K562 (cell line): ENCODE data around the gene HEXIM1. TPM values are rescaled to one million over a fixed set of nuclear protein-coding genes. Genes with fewer than 3 reads are reported as not detected.

Experiments used
- ATAC-seq: fragments of 200-7000 bp; cut with Tn5 transposase; 3 replicates; pipeline ENCODE4 v1.9.1; 2020; ENCODE audit warnings: moderate library complexity
- BruUV-seq: library from RNA; stranded (reverse); fragments of 400-500 nt; replicated peaks from 2 replicates; lab custom pipeline; 2021; lab: Mats Ljungman, UMichigan
- CTCF ChIA-PET: fragments of 300-600 bp; formaldehyde crosslinking; extraction: SDS; loops from one replicate; lab custom pipeline; 2021; ENCODE audit warnings: low intra/inter-chr PET ratio; lab: Yijun Ruan, JAX
- POLR2A ChIA-PET: fragments of 300-600, 350-650 bp; sonication (Branson Sonifier 250); formaldehyde crosslinking; extraction: SDS; loops from one replicate; lab custom pipeline; 2021; ENCODE audit warnings: antibody characterized with exemption, inconsistent platforms; lab: Yijun Ruan, JAX
- DNase-seq, 4 experiments: peaks; one replicate each; pipeline versions ENCODE4 v3.0.0 to v3.0.0-alpha.2; 2011 to 2018; ENCODE audit warnings: low spot score in 3 of 4, mixed read lengths in 3 of 4; ENCODE audit errors: extremely low read depth in 1 of 4
- FAIRE-seq: peaks from 2 replicates; lab custom pipeline; 2011; peaks lifted over from hg19 to GRCh38; lab: Jason Lieb, UNC
- H2AFZ ChIP-seq: 2 replicates; pipeline ENCODE4 v1.6.0; 2011; ENCODE audit warnings: low read depth, low read length, control low read depth, inconsistent platforms
- H3K27ac ChIP-seq: fragments of 200-600 bp; 3 replicates; pipeline ENCODE4 v1.8.0; 2011; ENCODE audit warnings: low read depth, mild to moderate bottlenecking, control low read depth, inconsistent platforms, low read length, moderate library complexity, mixed read lengths; ENCODE audit errors: extremely low read depth
- H3K27me3 ChIP-seq, 2 experiments: fragments of 300-600 bp in 1 of 2; 2 replicates in 1 of 2; 3 replicates in 1 of 2; pipeline versions ENCODE4 v1.6.0 to v1.8.0; 2011; ENCODE audit warnings: inconsistent platforms in 2 of 2, low read length in 2 of 2, mild to moderate bottlenecking in 1 of 2, mixed read lengths in 1 of 2, moderate library complexity in 1 of 2; ENCODE audit not compliant: control insufficient read depth in 2 of 2, insufficient read depth in 2 of 2
- H3K36me3 ChIP-seq: fragments of 300-600 bp; 3 replicates; pipeline ENCODE4 v1.8.0; 2011; ENCODE audit warnings: mild to moderate bottlenecking, low read length, inconsistent platforms; ENCODE audit not compliant: control insufficient read depth, insufficient read depth
- H3K4me1 ChIP-seq, 2 experiments: fragments of 200-600 bp in 1 of 2; replicated peaks in 1 of 2; 2 replicates in 1 of 2; 3 replicates in 1 of 2; pipeline versions ENCODE4 v1.5.1 to v1.8.0; 2011; ENCODE audit warnings: inconsistent platforms in 2 of 2, low read length in 2 of 2, mild to moderate bottlenecking in 1 of 2, mixed read lengths in 1 of 2, moderate library complexity in 1 of 2; ENCODE audit not compliant: control insufficient read depth in 2 of 2, insufficient read depth in 2 of 2
- H3K4me2 ChIP-seq: 2 replicates; pipeline ENCODE4 v1.6.1; 2011; ENCODE audit warnings: low read length, control low read depth, inconsistent platforms, mixed read lengths; ENCODE audit not compliant: insufficient read depth
- H3K4me3 ChIP-seq: fragments of 200-600 bp; sonication (generic), shearing (Covaris generic); 2 replicates; pipeline ENCODE4 v1.5.1; 2016; ENCODE audit warnings: control low read depth, inconsistent platforms
- H3K79me2 ChIP-seq: fragments of 200-600 bp; 3 replicates; pipeline ENCODE4 v1.8.0; 2011; ENCODE audit warnings: low read length, inconsistent platforms; ENCODE audit not compliant: control insufficient read depth, insufficient read depth
- H3K9ac ChIP-seq, 2 experiments: 2 replicates each; pipeline versions ENCODE4 v1.6.0 to v1.6.1; 2011; ENCODE audit warnings: low read depth in 2 of 2, low read length in 2 of 2, control low read depth in 1 of 2, inconsistent platforms in 1 of 2, mild to moderate bottlenecking in 1 of 2, mixed read lengths in 1 of 2; ENCODE audit not compliant: insufficient read depth in 1 of 2
- H3K9me1 ChIP-seq: one replicate; pipeline ENCODE4 v1.6.0; 2011; ENCODE audit warnings: inconsistent platforms, mild to moderate bottlenecking, low read length, moderate library complexity; ENCODE audit not compliant: control insufficient read depth, insufficient read depth
- H3K9me3 ChIP-seq: replicated peaks from 2 replicates; pipeline ENCODE4 v1.5.1; 2011; ENCODE audit warnings: low read depth, low read length, inconsistent platforms; ENCODE audit not compliant: control insufficient read depth, insufficient read depth
- H4K20me1 ChIP-seq: replicated peaks from 2 replicates; pipeline ENCODE4 v1.6.1; 2011; ENCODE audit warnings: low read length, inconsistent platforms, mixed read lengths; ENCODE audit not compliant: control insufficient read depth, insufficient read depth
- MED1 ChIP-seq: sonication (generic); formaldehyde crosslinking; IDR thresholded peaks from 2 replicates; pipeline ENCODE4 v1.8.1; 2023; ENCODE audit warnings: missing genetic modification reagents, borderline replicate concordance
- WGBS: fragments of 100-300 bp; shearing (Covaris generic); methylation state at CpG from one replicate; pipeline ENCODE4 v1.1.6; 2016; ENCODE audit warnings: low coverage, mixed read lengths; ENCODE audit not compliant: insufficient coverage; ENCODE audit errors: missing lambda C conversion rate; 5-methylcytosine and 5-hydroxymethylcytosine counted together
- in situ Hi-C: fragments of 300-500 bp; cut with MboI; formaldehyde crosslinking; loops from 4 replicates; pipeline ENCODE4 v1.15.0; 2018; ENCODE audit warnings: inconsistent platforms, mixed read lengths
- intact Hi-C: fragments of 100-400 bp; cut with micrococcal nuclease; formaldehyde crosslinking; loops from 2 replicates; pipeline ENCODE4 v1.14.2; 2022
- polyA plus RNA-seq, 8 experiments: library from polyadenylated mRNA; depleted of rRNA in 4 of 8; stranded (reverse) in 5 of 8; unstranded in 3 of 8; fragments of >200 nt; fragmentation: Nextera tagmentation in 2 of 8; fragmentation: Illumina TruSeq in 1 of 8; extraction: Ambion mirVana in 2 of 8; extraction: Trizol in 1 of 8; gene quantifications; 2 replicates each; pipeline versions ENCODE4 v1.2.1 to v1.2.3, GENCODE V29; 2011 to 2014; ENCODE audit warnings: inconsistent platforms in 1 of 8, missing spikeins in 1 of 8
- total RNA-seq, 7 experiments: library from RNA; depleted of rRNA in 6 of 7; stranded (reverse); fragments of >200 nt in 6 of 7; fragmentation: Illumina TruSeq in 2 of 7; extraction: Trizol in 2 of 7; gene quantifications; 2 replicates each; pipeline versions ENCODE4 v1.2.1 to v1.2.3, GENCODE V29; 2011 to 2021; ENCODE audit warnings: low replicate concordance in 1 of 7
- TF ChIP-seq, protein P1 (sequence below): sonication (generic); formaldehyde crosslinking; IDR thresholded peaks from 2 replicates; pipeline ENCODE4 v1.8.0; 2022; ENCODE audit warnings: mild to moderate bottlenecking, missing genetic modification reagents
- TF ChIP-seq, protein P2 (sequence below), 3 experiments: fragments of 200-800 bp in 1 of 3; sonication (Bioruptor generic) in 1 of 3; sonication (generic) in 1 of 3; formaldehyde crosslinking in 1 of 3; IDR thresholded peaks; 2 replicates each; pipeline versions ENCODE4 v1.6.1 to v1.8.0; 2016 to 2022; ENCODE audit warnings: mild to moderate bottlenecking in 2 of 3, missing compliant biosample characterization in 2 of 3, missing genetic modification characterization in 2 of 3, missing genetic modification reagents in 1 of 3

The HEXIM1 gene
- total and polyA plus RNA-seq, 9 of the 15 experiments (the other 6 are each of a cell fraction or from before 2014, with no cell fraction given): 1.4 to 28.3 (median 9.1) TPM

DNA sequence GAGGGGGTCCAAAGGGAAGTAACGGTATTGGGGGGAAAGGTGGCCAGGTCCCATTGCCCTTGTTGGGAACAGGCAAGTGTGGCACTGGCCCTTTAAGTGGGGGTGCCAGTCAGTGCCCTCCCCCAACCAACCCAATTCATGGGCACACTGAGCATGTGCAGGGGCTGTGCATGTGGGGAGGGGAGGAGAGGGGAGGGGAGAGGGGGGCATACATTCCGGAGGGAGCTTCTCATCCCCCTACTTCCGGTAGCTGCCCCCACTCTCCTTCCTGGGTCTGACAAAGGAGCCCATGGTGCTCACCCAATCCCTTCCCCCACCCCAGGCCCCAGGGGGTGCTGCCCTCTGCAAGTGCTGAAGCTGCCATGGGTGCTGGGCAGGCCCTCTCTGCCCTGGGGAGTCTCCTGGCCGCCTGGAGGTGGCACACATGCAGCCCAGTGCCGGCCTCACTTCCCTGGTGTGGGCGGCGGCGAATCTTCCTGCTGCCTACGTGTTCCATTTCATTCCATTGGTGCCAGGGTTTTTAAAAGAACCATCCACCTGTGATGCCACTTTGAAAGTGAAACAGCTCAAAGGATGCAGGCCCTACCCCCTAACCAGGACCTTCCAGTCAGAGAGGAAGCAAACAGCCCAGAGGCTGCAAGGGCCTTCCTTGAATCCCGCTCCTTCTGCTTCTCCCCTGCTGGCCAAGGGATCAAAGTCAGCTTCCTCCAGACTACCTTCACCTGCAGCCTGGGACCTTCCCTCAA is 24.4 kb downstream of the HEXIM1 start:
- in situ Hi-C loops (no loop called here), intact Hi-C loops (no loop called here)
- Histone ChIP-seq H3K4me1 (peaks cover 2 to 38% of the 10 kb centered on the region in 2 experiments; a peak in 3 of 5 replicates), H3K9me3 (no peaks in the 10 kb centered on the region), H3K36me3 (no peaks in the 10 kb centered on the region), H4K20me1 (no peaks in the 10 kb centered on the region), H3K4me2 (no peak overlapping the region), H3K79me2 (no peaks in the 10 kb centered on the region), H3K27ac (no peak overlapping the region), H3K9me1 (no peaks in the 10 kb centered on the region), H3K9ac (peak overlapping the region in 1 of 2 experiments; percentile 65; a peak in 1 of 4 replicates), H3K27me3 (no peaks in the 10 kb centered on the region), H3K4me3 (no peak overlapping the region), H2AFZ (no peak overlapping the region)
- 66% methylated on average over 8 of the region's 10 CpGs for WGBS
- ATAC-seq: no peak
- TF ChIP-seq, protein P1, sequence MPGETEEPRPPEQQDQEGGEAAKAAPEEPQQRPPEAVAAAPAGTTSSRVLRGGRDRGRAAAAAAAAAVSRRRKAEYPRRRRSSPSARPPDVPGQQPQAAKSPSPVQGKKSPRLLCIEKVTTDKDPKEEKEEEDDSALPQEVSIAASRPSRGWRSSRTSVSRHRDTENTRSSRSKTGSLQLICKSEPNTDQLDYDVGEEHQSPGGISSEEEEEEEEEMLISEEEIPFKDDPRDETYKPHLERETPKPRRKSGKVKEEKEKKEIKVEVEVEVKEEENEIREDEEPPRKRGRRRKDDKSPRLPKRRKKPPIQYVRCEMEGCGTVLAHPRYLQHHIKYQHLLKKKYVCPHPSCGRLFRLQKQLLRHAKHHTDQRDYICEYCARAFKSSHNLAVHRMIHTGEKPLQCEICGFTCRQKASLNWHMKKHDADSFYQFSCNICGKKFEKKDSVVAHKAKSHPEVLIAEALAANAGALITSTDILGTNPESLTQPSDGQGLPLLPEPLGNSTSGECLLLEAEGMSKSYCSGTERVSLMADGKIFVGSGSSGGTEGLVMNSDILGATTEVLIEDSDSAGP: peak; percentile 66; the same call in 1 of the 2 replicates
- TF ChIP-seq MED1 (CRISPR knock-in tag): no peak
- TF ChIP-seq, protein P2, sequence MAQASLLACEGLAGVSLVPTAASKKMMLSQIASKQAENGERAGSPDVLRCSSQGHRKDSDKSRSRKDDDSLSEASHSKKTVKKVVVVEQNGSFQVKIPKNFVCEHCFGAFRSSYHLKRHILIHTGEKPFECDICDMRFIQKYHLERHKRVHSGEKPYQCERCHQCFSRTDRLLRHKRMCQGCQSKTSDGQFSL (CRISPR knock-in tag; IDR thresholded peaks at IDR 0.05): peak; percentile 59; the same call in 1 of the 2 replicates
- TF ChIP-seq, protein P2 (tag; IDR thresholded peaks at IDR 0.05): peak in 1 of 2 experiments; percentile 47; a peak in 1 of 4 replicates
- no peak for DNase-seq
- CTCF ChIA-PET: no interaction called here
- no peak for FAIRE-seq
- POLR2A ChIA-PET: interaction anchor here (0.6 to 7.9 kb wide), 4 partner anchors 11 to 1805 kb away, joined by 3 to 73 read pairs (median 7); partner anchors contain the start of genes HEXIM1 and HEXIM2
- no TSS peak for BruUV-seq
